Right lobe of liver (tissue), 4 donors: ENCODE results near the gene POLR1A.

Experiments used
- POLR2A ChIP-seq: fragments of 450-650 bp; IDR thresholded peaks from one replicate; pipeline ENCODE4 v1.6.1; 2017; ENCODE audit warnings: antibody characterized with exemption, mild to moderate bottlenecking
- TF ChIP-seq, protein P1 (sequence below), 4 donors: fragments of 200-600 bp in 3 of 4; fragments of 450-650 bp in 1 of 4; IDR thresholded peaks; one replicate each; pipeline versions ENCODE4 v1.5.1 to v1.8.0; 2016 to 2022; ENCODE audit warnings: antibody characterized with exemption in 4 of 4, mild to moderate bottlenecking in 2 of 4
- donor health status: DM: no; HTN: no; CAD: no.
- donor health status: DM: no; HTN: no; CAD: no.
- donor health status: DM: no; HTN: yes; CAD: no.

- TF ChIP-seq, protein P1, sequence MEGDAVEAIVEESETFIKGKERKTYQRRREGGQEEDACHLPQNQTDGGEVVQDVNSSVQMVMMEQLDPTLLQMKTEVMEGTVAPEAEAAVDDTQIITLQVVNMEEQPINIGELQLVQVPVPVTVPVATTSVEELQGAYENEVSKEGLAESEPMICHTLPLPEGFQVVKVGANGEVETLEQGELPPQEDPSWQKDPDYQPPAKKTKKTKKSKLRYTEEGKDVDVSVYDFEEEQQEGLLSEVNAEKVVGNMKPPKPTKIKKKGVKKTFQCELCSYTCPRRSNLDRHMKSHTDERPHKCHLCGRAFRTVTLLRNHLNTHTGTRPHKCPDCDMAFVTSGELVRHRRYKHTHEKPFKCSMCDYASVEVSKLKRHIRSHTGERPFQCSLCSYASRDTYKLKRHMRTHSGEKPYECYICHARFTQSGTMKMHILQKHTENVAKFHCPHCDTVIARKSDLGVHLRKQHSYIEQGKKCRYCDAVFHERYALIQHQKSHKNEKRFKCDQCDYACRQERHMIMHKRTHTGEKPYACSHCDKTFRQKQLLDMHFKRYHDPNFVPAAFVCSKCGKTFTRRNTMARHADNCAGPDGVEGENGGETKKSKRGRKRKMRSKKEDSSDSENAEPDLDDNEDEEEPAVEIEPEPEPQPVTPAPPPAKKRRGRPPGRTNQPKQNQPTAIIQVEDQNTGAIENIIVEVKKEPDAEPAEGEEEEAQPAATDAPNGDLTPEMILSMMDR (IDR thresholded peaks at IDR 0.05), result no peak
- no peak for TF ChIP-seq POLR2A
These were observed 38.8 kb downstream of the POLR1A start for GRCh38 chr2:86066915-86067314.
